OCI-LY1 (cell line): ENCODE measurements around the gene MAMDC2.

ENCODE experiments used
- H2AFZ ChIP-seq: fragments of 200-600 bp; sonication (generic), shearing (Covaris generic); 2 replicates; pipeline ENCODE4 v1.6.0; 2014; ENCODE audit warnings: antibody characterized with exemption, mild to moderate bottlenecking, low read length
- H3F3A ChIP-seq: fragments of 200-600 bp; sonication (generic), shearing (Covaris generic); 2 replicates; pipeline ENCODE4 v1.6.0; 2014; ENCODE audit warnings: mild to moderate bottlenecking, antibody characterized with exemption, low read length, moderate library complexity; ENCODE audit not compliant: insufficient read depth
- H3K27ac ChIP-seq: fragments of 200-600 bp; sonication (generic); 2 replicates; pipeline ENCODE4 v1.5.1; 2014; ENCODE audit warnings: low read length, mixed run types, mild to moderate bottlenecking, low read depth; ENCODE audit not compliant: poor library complexity, severe bottlenecking
- H3K27me3 ChIP-seq: fragments of 200-600 bp; sonication (generic); 2 replicates; pipeline ENCODE4 v1.6.0; 2014; ENCODE audit warnings: antibody characterized with exemption, mild to moderate bottlenecking, low read length, moderate library complexity; ENCODE audit not compliant: insufficient read depth
- H3K36me3 ChIP-seq: fragments of 200-600 bp; sonication (generic); 2 replicates; pipeline ENCODE4 v1.6.1; 2014; ENCODE audit warnings: mild to moderate bottlenecking, antibody characterized with exemption, low read length, moderate library complexity, mixed read lengths; ENCODE audit not compliant: insufficient read depth
- H3K4me1 ChIP-seq: fragments of 200-600 bp; sonication (generic); 2 replicates; pipeline ENCODE4 v1.5.1; 2014; ENCODE audit warnings: mild to moderate bottlenecking, low read length, moderate library complexity; ENCODE audit not compliant: insufficient read depth, severe bottlenecking
- H3K4me2 ChIP-seq: fragments of 200-600 bp; sonication (generic), shearing (Covaris generic); 2 replicates; pipeline ENCODE4 v1.6.1; 2014; ENCODE audit warnings: low read length
- H3K4me3 ChIP-seq: fragments of 200-600 bp; sonication (generic); 2 replicates; pipeline ENCODE4 v1.5.1; 2014; ENCODE audit warnings: low read length, low read depth, mild to moderate bottlenecking, mixed read lengths; ENCODE audit not compliant: poor library complexity, severe bottlenecking
- H3K79me2 ChIP-seq: fragments of 200-600 bp; shearing (Covaris generic); 2 replicates; pipeline ENCODE4 v1.6.1; 2016; ENCODE audit warnings: mixed run types, low read length, mixed read lengths; ENCODE audit not compliant: insufficient read depth
- H3K9ac ChIP-seq: fragments of 200-600 bp; sonication (generic), shearing (Covaris generic); 2 replicates; pipeline ENCODE4 v1.6.1; 2014; ENCODE audit warnings: mild to moderate bottlenecking, low read length, mixed read lengths
- H3K9me2 ChIP-seq: fragments of 200-600 bp; sonication (generic), shearing (Covaris generic); 2 replicates; pipeline ENCODE4 v1.6.1; 2014; ENCODE audit warnings: low read depth, mild to moderate bottlenecking, low read length, mixed read lengths
- H3K9me3 ChIP-seq: fragments of 200-600 bp; shearing (Covaris generic); 2 replicates; pipeline ENCODE4 v1.6.1; 2014; ENCODE audit warnings: low read length, mixed read lengths
- H4K20me1 ChIP-seq: fragments of 200-600 bp; sonication (generic), shearing (Covaris generic); 2 replicates; pipeline ENCODE4 v1.6.0; 2016; ENCODE audit warnings: mild to moderate bottlenecking, low read length; ENCODE audit not compliant: insufficient read depth
- CTCF ChIP-seq: fragments of 200-600 bp; sonication (generic), shearing (Covaris generic); IDR thresholded peaks from 2 replicates; pipeline ENCODE4 v1.5.1; 2017; ENCODE audit warnings: mild to moderate bottlenecking, antibody characterized with exemption, low read length, moderate library complexity, mixed read lengths
- EZH2 ChIP-seq: fragments of 200-600 bp; sonication (generic), shearing (Covaris generic); IDR thresholded peaks from 2 replicates; pipeline ENCODE4 v1.8.0; 2017; ENCODE audit warnings: borderline replicate concordance, mixed run types, mild to moderate bottlenecking, antibody characterized with exemption, low read length, moderate library complexity, mixed read lengths

The MAMDC2 gene

DNA sequence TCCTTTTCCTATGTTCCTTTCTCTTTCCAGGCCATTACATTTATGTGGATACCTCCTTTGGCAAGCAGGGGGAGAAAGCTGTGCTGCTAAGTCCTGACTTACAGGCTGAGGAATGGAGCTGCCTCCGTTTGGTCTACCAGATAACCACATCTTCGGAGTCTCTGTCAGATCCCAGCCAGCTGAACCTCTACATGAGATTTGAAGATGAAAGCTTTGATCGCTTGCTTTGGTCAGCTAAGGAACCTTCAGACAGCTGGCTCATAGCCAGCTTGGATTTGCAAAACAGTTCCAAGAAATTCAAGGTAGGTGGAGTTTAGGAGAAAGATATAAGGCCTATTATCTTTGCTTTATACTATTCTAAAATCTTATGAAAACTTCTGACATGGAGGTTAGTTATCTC lies 64.5 kb downstream of the MAMDC2 start:
- Histone ChIP-seq H3K4me1 (no peaks in the 10 kb centered on the region), H3K9me2 (no peaks in the 10 kb centered on the region), H3K4me2 (no peak overlapping the region), H3K79me2 (no peaks in the 10 kb centered on the region), H3K9ac (no peak overlapping the region), H3K27ac (no peak overlapping the region), H2AFZ (no peak overlapping the region), H3K27me3 (no peaks in the 10 kb centered on the region), H3K4me3 (no peak overlapping the region), H3F3A (no peaks in the 10 kb centered on the region), H3K9me3 (no peaks in the 10 kb centered on the region), H4K20me1 (no peaks in the 10 kb centered on the region), H3K36me3 (no peaks in the 10 kb centered on the region)
- TF ChIP-seq EZH2 = no peak
- no peak for TF ChIP-seq CTCF

GRCh38 chr9:70110194-70111041 lies 66.8 kb downstream of the MAMDC2 start:
- Histone ChIP-seq H4K20me1 (no peaks in the 10 kb centered on the region), H2AFZ (no peak overlapping the region), H3K4me3 (no peak overlapping the region), H3K36me3 (no peaks in the 10 kb centered on the region), H3K27ac (no peak overlapping the region), H3F3A (no peaks in the 10 kb centered on the region), H3K4me1 (no peaks in the 10 kb centered on the region), H3K27me3 (no peaks in the 10 kb centered on the region), H3K9ac (no peak overlapping the region), H3K9me3 (no peaks in the 10 kb centered on the region), H3K4me2 (no peak overlapping the region), H3K79me2 (no peaks in the 10 kb centered on the region), H3K9me2 (no peaks in the 10 kb centered on the region)
- no peak for TF ChIP-seq EZH2
- TF ChIP-seq CTCF = no peak

DNA sequence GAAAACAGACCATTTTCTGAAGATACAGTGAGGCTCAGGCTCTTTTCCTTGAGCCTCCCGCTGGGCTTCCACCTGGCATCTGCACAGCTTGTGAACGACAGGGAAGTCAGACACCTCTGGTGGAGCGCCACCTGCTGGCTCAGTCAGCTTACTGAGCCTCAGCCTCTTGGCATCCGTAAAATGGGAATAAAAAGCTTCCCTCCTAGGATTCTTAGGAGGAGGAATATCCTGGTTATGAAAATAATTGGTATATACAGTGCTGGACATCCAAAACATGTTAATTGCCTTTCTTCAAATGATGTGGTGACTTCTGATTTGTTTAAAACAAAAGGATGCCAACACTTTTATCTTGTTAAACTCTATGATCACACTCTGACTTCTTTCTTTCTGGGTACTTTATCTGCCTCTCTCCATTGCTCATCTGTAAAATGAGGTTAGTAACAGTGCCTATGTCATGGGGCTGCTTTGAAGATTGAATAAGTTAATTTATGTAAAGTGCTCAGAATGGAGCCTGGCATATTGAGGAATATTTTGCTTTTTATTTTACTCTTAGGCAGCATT lies 67.5 kb downstream of the MAMDC2 start:
- Histone ChIP-seq H3K27me3 (no peaks in the 10 kb centered on the region), H3K4me1 (no peaks in the 10 kb centered on the region), H3K27ac (no peak overlapping the region), H3K36me3 (no peaks in the 10 kb centered on the region), H3K79me2 (no peaks in the 10 kb centered on the region), H4K20me1 (no peaks in the 10 kb centered on the region), H3K9me2 (no peaks in the 10 kb centered on the region), H3F3A (no peaks in the 10 kb centered on the region), H2AFZ (no peak overlapping the region), H3K9ac (no peak overlapping the region), H3K4me2 (no peak overlapping the region), H3K9me3 (no peaks in the 10 kb centered on the region), H3K4me3 (no peak overlapping the region)
- peak; percentile 93 for TF ChIP-seq CTCF
- no peak for TF ChIP-seq EZH2
